SKM-1 treated with dmso at 0.1 percent for 144 hours (cell line): ENCODE measurements around the gene S100A6.
A peak's percentile ranks its signal among the peaks of the same experiment; 100 is the strongest.

Source experiments
- DNase-seq: peaks from one replicate; lab custom pipeline; 2025; ENCODE audit not compliant: unreplicated experiment; lab: John Stamatoyannopoulos, UW

The S100A6 gene

GRCh38 chr1:153506831-153507413, 28.9 kb downstream of the S100A6 start:
- DNase-seq = no peak

GRCh38 chr1:153506386-153506785, 29.4 kb downstream of the S100A6 start:
- no peak for DNase-seq

GRCh38 chr1:153505576-153505975, 30.2 kb downstream of the S100A6 start:
- DNase-seq = no peak

GRCh38 chr1:153503766-153504165, 32.0 kb downstream of the S100A6 start:
- no peak for DNase-seq

- DNase-seq = no peak
Observed at GRCh38 chr1:153498746-153499145, 37.0 kb downstream of the S100A6 start.

DNA sequence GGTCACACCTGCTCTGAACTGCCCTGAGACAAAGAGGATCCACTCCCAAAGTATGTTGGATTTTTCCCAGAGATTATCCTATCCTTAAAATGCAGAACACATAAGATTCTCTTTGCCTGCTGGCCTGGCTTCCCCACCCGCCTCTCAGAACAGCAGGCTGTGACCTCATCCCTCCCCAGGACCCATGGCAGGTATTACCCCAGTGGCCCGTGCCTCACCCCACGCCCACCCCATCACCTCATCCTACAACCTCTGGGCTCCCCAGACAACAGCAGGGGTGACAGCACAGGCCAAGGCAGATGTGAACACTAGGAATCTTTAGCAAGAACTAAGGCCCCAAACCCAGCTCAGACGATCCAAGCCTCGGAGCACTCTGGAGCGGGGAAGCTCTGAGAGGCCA, 40.3 kb downstream of the S100A6 start:
- no peak for DNase-seq

GRCh38 chr1:153494976-153495535, 40.7 kb downstream of the S100A6 start:
- DNase-seq = peak; percentile 81

- DNase-seq = no peak
Observed at GRCh38 chr1:153493343-153493960, 42.3 kb downstream of the S100A6 start.

DNA sequence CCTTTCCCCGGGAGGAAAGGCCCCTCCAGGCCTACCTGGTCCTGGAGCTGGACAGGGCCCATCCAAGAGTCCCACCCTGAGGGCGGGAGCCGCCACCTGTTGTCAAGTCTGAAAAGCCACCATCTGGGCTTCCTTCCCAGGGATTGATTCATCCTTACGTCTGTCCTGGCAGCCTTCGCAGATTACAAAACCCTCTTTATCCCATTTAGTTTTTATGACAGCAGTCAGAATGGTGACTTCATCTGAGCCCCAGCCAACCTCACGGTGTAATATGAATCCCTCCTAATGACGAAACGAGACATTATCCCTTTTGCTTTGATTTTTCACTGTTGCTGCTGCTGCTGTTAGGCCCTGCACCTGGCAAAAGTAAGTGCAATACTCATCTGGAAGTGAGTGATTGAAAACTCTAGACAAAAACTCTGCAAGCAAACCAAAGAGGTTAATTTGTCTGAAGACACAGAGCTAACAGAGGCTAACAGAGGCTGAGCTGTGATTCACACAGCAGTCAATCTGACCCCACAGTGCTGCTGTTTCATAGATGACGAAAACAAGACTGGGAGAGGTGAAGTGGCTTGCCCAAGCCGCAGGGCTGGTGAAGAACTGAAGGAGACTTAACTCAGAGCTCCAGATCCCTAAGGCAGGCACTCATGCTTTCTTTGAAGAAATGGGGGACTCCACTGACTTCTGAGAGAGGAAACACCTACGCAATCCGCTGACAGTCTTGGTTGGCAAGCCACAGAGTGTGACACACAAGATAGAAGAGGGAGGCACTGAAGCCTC, 45.3 kb downstream of the S100A6 start:
- peak; percentile 91 for DNase-seq

DNA sequence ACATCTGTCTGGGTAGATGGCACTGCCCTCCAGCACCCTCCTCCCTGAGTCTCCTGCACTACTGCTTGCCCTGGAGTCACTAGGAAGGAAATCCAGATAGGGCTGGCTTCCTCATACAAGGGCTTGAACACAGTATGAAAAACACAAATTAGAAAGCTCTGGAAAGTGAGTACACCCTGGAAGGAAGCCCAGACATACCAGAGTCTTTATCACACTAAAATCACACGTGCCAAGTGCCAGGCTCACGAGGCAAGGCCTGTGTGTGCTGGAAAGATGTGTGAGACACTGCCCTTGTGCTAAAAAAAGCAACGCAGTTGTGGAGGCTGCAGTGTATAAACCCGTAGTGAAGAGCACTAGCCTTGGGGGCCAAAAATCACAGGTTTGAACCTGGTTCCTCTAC, 47.1 kb downstream of the S100A6 start:
- DNase-seq = no peak

GRCh38 chr1:153487707-153488106, 48.1 kb downstream of the S100A6 start:
- no peak for DNase-seq

- DNase-seq = no peak
Observed at GRCh38 chr1:153485863-153486262, 49.9 kb downstream of the S100A6 start.
